OCI-LY3 (cell line): ENCODE results near the gene ZNF565.

ENCODE experiments used
- CTCF ChIP-seq: fragments of 200-600, 300-600 bp; sonication (generic); IDR thresholded peaks from 2 replicates; pipeline ENCODE4 v1.5.1; 2014; ENCODE audit warnings: antibody characterized with exemption, low read length, low read depth
- EZH2phosphoT487 ChIP-seq: fragments of 200-600 bp; shearing (Covaris generic); IDR thresholded peaks from 2 replicates; pipeline ENCODE4 v1.6.1; 2018; ENCODE audit warnings: antibody characterized with exemption, mixed run types, low read depth

DNA sequence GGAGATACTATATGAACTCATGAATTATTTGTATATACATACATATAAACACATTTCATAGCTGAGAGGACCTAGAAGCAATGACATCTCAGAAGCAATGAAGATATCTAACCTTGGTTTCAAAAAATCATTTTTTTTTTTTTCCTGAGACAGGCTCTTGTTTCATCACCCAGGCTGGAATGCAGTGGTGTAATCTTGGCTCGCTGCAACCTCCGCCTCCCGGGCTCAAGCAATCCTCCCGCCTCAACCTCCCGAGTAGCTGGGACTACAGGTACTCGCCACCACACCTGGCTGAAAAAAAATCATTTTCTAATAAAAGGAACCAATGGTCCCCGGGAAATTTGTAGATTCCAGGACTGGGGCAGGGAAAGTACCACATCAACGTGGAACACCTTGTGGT is 4.0 kb downstream of the ZNF565 start:
- no peak for TF ChIP-seq EZH2phosphoT487
- no peak for TF ChIP-seq CTCF
